Activated T-cell treated with anti-CD3 and anti-CD28 coated beads, Interleukin-2, amount 50 U/mL, for 24 hours (primary cell): Measurements from ENCODE around the gene PDE2A.

Experiments used
- DNase-seq: peaks from one replicate; pipeline ENCODE4 v3.0.0-alpha.2; 2020
- H3K27ac Mint-ChIP-seq: 2 replicates; pipeline ENCODE4 v1.8.0; 2020; ENCODE audit warnings: mild to moderate bottlenecking, mixed read lengths
- H3K27me3 Mint-ChIP-seq: 2 replicates; pipeline ENCODE4 v1.8.0; 2020; ENCODE audit warnings: mixed read lengths
- H3K36me3 Mint-ChIP-seq: 2 replicates; pipeline ENCODE4 v1.8.0; 2020; ENCODE audit warnings: low read depth, mixed read lengths
- H3K4me1 Mint-ChIP-seq: 2 replicates; pipeline ENCODE4 v1.8.0; 2020; ENCODE audit warnings: low read depth, mixed read lengths
- H3K4me3 Mint-ChIP-seq: 2 replicates; pipeline ENCODE4 v1.8.0; 2020; ENCODE audit warnings: mild to moderate bottlenecking, moderate library complexity, mixed read lengths
- H3K9me3 Mint-ChIP-seq: 2 replicates; pipeline ENCODE4 v1.8.0; 2020; ENCODE audit warnings: mixed read lengths

The PDE2A gene

DNA sequence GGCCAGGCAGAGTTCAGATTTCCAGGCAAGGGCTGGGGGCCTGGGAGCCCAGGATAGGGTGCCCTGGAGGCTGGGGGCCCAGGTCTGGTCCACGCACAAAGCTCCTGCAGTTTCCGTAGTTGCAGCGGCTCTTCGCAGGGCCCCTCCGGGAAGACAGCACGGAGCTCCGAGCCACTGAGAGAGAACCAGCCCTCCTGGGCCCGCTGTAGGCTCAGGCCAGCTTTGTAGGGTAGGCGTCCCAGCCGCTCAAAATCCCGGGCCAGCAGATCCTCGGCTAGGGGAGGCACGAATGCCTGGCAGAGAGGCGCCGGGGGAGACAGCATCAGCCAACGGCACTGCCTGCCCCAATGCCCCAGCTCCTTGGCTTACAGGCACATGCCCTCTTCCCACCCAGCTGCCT lies 23.6 kb upstream of the PDE2A start:
- Mint-ChIP-seq H3K9me3 (no peaks in the 10 kb centered on the region), H3K4me1 (no peaks in the 10 kb centered on the region), H3K36me3 (peaks cover 98% of the 10 kb centered on the region), H3K27me3 (no peaks in the 10 kb centered on the region), H3K4me3 (no peak overlapping the region), H3K27ac (no peak overlapping the region)
- no peak for DNase-seq

DNA sequence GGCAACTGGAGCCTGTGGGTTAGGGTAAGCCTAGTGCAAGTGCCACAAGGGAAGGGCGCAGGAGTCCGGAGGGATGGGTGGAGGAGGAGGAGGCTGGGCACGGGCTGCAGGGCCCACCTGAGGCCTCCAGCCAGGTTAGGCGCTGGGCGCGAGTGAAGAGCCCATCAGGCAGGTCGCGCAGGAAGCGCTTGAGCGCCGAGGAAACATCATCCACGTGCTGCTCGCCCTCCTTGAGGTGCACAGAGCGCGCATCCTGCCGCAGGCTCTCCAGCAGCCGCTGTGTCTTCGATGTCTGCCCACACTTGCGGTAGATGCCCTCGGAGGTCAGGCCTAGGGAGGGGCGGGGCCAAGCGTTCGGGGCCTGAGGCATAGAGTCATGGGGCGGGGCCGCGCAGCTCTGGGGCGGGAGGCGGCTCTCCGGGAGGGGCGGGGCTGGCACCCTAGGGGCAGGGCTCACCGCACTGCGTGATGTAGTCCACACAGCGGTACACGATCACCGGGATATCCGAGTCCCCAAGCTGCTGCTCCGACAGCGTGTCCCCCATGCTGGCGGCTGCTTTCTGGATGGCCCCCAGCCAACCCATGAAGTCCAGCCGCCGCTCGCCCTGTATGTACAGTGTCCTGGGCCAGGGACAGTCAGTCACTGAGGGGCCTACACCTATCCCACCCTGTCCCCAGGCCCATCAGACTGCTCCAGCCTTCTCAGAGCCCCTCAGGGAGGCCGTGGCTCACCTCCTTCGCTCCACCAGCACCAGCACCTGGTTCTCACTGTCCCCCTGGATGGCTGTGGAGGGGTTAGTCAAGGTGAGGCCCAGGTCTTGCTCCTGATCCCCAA lies 22.9 kb upstream of the PDE2A start:
- Mint-ChIP-seq H3K27ac (no peak overlapping the region), H3K4me3 (no peak overlapping the region), H3K4me1 (no peaks in the 10 kb centered on the region), H3K9me3 (no peaks in the 10 kb centered on the region), H3K27me3 (no peaks in the 10 kb centered on the region), H3K36me3 (peaks cover 98% of the 10 kb centered on the region)
- DNase-seq, result no peak

DNA sequence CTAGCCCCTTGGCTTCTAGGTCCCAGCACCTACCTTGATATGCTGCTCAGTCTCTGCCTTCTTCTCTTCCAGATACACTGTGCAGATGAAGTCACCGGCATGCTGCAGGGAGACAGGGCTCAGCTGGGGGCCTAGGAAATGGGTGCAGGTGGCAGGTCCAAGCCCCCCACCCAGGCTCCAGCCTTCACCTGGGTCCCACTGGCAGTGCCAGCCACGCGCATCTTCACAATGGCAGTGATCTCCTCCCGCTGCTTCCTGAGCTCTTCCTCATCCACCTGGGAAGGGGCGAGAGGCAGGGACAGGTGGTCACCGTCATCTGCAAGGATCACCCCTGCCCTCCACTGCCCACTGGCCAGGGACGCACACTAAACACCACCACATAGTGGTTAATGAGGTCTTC lies 21.1 kb upstream of the PDE2A start:
- no peaks in the 10 kb centered on the region for H3K4me1 Mint-ChIP-seq
- peaks cover 98% of the 10 kb centered on the region for H3K36me3 Mint-ChIP-seq
- no peaks in the 10 kb centered on the region for H3K9me3 Mint-ChIP-seq
- no peak for DNase-seq
- H3K27me3 Mint-ChIP-seq, result no peaks in the 10 kb centered on the region
- H3K4me3 Mint-ChIP-seq, result no peak overlapping the region
- no peak overlapping the region for H3K27ac Mint-ChIP-seq

DNA sequence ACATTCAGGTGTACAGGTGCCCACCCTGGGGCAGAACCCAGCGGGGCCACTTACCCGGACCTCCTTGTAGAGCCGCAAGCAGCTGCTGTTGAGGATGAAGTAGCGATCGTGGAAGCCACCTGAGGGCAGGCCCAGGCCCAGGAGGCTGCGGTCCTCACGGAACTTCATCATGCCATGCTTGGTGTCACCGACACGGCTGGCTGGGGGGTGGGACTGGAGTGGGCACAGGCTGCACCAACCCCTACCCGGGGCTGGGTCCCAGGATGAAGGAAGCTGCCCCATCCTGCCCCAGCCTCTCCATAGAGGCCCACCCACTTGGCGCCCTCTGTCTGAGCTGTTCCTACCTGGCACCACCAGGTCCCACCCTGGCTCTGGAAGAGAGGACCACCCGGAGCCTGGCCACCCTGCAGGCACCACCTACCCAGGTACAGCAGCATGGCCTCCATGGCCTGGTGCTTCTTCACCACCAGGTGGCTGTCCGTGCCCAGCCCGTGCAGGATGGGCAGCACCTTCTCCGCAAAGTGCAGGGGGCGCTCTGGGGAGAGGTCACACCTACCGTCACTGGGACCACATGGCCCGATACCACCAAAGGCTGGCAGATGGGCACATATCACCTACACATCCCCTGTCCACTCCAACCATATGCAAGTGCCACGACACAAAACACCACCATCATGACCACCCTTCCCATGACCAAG lies 19.2 kb upstream of the PDE2A start:
- Mint-ChIP-seq H3K4me1 (peaks cover 2% of the 10 kb centered on the region), H3K27ac (no peak overlapping the region), H3K4me3 (no peak overlapping the region), H3K9me3 (no peaks in the 10 kb centered on the region), H3K36me3 (peaks cover 95% of the 10 kb centered on the region), H3K27me3 (no peaks in the 10 kb centered on the region)
- no peak for DNase-seq

DNA sequence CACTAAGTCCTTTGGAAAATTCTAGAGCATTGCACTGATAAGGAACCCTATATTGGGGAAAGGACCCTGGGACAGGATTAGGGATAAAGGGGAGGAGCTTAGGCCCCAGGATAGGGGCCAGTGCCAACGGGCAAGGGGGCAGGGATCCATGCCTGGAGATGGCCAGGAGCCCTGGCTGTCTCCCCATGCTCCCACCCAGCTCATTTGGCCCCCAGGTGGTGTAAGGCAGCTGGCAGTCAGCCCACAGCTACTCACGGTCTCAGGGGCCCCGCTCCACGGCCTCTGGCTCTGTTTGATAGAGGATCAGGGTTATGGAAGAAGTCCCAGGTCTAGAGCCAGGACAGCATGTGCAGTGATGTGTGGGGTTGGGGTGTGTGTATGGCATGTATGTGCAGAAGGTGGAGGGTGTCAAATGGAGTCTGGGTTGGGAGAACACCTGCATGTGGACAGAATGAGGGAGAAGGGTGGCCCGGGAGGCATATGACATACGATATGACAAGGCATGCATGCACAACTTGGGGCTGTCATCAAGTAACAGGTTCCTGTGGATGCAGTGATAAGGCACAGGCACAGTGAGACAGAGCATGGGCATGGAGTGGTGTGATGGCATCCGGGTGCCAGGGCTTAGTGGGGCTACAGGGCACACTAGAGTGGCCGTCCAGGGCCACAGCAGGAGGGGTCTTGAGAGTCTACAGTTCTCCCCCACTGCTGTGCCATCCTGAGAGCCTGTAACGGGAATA lies 18.4 kb upstream of the PDE2A start:
- DNase-seq, result no peak
- Mint-ChIP-seq H3K27ac (no peak overlapping the region), H3K36me3 (peaks cover 95% of the 10 kb centered on the region), H3K4me3 (no peak overlapping the region), H3K27me3 (no peaks in the 10 kb centered on the region), H3K9me3 (no peaks in the 10 kb centered on the region), H3K4me1 (peaks cover 2% of the 10 kb centered on the region)

DNA sequence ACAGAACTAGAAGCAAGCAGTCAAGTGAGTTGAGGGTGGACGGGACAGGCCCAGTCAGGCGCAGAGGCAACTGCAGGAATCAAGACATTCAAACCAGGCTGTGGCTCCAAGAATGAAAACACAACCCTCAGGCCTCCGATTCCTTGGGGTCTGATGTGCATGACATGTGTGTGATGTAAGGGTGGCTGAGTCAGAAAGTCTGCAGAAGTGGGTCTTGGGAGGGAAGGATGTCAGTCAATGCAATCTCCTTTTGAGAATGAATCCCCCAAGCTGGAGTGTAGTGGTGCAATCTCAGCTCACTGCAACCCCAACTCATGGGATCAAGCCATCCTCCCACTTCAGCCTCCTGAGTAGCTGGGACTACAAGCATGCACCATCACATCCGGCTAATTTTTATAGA lies 15.9 kb upstream of the PDE2A start:
- Mint-ChIP-seq H3K36me3 (peaks cover 95% of the 10 kb centered on the region), H3K9me3 (no peaks in the 10 kb centered on the region), H3K4me3 (no peak overlapping the region), H3K4me1 (peaks cover 22% of the 10 kb centered on the region), H3K27ac (peak overlapping the region; percentile 88), H3K27me3 (no peaks in the 10 kb centered on the region)
- DNase-seq, result no peak

DNA sequence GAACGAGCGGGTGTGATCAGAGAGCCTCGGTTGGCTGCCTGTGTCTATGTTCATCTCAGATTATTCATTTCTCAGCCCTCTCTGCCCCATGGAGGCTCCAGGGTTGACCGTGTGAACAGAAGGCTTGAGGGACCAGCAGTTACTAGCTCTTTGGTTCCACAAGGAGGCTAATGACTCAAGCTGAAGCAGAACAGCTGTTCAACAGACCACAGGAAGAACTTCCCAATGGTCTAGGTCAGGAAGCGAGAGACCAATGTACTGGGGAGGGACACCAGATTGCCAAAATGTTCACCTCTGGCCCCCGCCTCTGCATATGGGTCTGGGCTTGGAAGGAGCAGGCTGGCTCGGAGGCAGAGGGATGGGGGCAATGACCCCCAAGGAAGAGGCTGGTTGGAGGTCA lies 14.7 kb upstream of the PDE2A start:
- peaks cover 30% of the 10 kb centered on the region for H3K4me1 Mint-ChIP-seq
- no peaks in the 10 kb centered on the region for H3K9me3 Mint-ChIP-seq
- peak overlapping the region; percentile 20 for H3K27ac Mint-ChIP-seq
- peaks cover 90% of the 10 kb centered on the region for H3K36me3 Mint-ChIP-seq
- DNase-seq, result no peak
- no peaks in the 10 kb centered on the region for H3K27me3 Mint-ChIP-seq
- no peak overlapping the region for H3K4me3 Mint-ChIP-seq

DNA sequence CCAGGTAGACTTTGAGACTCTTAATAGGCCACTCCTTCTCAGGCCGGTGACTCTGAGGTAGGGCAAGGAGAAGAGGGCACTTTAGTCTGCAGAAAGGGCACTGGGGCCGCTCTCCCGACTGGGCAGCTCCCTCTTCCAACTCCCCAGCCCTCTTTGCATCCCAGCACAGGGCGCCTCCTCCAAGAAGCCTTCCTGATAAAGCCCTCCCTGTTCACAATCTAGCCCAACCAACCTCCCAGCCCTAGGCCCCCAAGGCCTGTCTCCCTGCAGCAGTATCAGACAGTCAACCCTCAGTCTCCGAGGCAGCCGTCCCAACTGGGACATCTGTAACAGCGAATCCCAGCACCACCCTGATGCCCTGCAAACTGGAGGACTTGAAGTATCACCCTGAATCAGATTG lies 14.3 kb upstream of the PDE2A start:
- DNase-seq, result no peak
- Mint-ChIP-seq H3K4me1 (peaks cover 33% of the 10 kb centered on the region), H3K27ac (peak overlapping the region; percentile 20), H3K27me3 (no peaks in the 10 kb centered on the region), H3K36me3 (peaks cover 89% of the 10 kb centered on the region), H3K9me3 (no peaks in the 10 kb centered on the region), H3K4me3 (no peak overlapping the region)

DNA sequence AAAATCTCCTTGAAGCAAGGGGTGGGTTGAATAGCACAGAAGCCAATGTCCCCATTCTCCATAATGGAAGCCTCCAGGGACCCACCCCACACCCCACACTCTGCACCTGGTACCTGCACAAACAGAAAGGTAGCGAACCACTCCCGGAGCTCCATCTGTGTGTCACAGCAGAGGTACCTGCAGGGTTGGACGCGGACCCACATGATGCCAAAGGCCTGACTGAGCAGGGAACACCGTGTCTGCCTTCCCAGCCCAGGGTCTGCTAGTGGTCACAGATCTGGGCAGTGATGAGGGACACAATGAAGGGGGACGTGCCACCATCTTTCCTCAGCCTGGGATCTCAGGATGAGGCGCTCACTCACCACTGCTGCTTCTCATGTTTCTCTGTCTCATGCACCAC lies 13.1 kb upstream of the PDE2A start:
- Mint-ChIP-seq H3K4me1 (peaks cover 33% of the 10 kb centered on the region), H3K36me3 (peaks cover 78% of the 10 kb centered on the region), H3K9me3 (no peaks in the 10 kb centered on the region), H3K27me3 (no peaks in the 10 kb centered on the region), H3K4me3 (no peak overlapping the region), H3K27ac (peak overlapping the region; percentile 76)
- no peak for DNase-seq

DNA sequence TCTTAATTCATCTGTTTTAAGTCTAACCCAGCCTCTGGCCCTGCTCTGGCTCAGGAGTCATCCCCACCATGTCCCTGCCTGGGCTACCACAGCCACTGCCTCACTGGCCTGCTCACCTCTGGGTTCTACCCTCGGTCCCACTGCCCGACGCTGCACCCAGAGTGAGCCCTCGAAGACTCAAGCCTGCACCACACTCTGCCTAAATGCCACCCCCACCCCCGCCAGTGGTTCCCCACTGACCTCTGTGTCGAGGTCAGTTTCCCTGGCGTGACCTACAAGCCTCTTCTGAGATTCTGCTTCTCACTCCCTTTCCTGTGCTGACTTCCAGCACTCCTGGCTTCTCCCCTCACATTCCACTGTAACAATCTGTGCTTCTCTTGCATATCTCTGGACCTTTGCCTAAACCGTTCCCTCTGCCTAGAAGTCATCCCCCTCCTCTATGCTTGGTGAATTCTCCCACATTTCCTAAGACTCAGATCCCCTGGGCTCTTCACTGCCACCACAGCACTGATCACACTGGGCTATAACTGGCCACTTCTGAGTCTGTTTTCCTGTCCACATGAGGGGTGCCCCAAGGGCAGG lies 12.5 kb upstream of the PDE2A start:
- H3K27ac Mint-ChIP-seq, result peak overlapping the region; percentile 76
- H3K36me3 Mint-ChIP-seq, result peaks cover 72% of the 10 kb centered on the region
- peaks cover 33% of the 10 kb centered on the region for H3K4me1 Mint-ChIP-seq
- H3K4me3 Mint-ChIP-seq, result no peak overlapping the region
- no peaks in the 10 kb centered on the region for H3K27me3 Mint-ChIP-seq
- no peaks in the 10 kb centered on the region for H3K9me3 Mint-ChIP-seq
- DNase-seq, result no peak

DNA sequence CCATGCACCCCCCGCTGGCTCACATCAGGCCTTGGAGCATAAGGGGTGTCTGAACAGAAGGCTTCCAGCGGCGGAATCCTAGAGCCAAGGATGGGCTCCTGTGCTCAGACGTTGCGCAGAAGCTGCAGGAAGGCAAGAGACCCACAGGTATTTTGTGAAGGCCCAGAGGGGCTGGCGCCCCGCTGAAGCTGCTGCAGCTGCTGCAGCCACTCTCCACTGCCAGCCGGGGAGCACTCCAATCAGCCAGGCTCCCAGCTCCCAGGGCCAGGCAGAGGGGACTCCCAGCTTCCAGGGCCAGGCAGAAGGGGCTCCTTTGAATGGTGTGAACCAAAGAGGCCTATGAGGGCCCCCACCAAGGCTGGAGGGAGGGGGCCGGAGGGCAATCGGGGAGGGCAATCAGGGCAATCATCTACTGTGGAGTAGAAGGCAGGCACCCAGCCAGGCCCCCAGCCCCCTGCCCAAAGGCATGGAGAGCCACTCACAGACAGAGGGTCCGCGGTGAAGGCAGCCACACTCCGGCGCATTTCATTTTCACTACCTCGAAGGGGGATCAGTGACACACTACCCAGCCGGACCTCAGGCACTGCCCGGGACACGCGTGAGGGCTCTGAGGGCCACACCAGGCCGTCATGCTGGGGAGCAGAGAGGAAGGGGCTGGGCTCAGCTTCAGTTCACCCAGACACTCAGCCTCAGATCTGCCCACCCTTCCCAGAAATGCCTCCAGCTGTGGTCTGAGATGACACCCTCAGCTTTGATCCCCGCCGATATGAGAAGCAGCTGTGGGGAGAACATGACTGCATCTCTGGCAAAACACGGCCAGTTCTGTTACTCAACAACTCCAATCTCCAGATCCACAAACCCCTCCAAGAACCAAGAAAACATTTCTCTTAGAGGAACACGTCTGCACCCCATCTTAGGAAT lies 11.6 kb upstream of the PDE2A start:
- H3K27ac Mint-ChIP-seq, result peak overlapping the region; percentile 76
- DNase-seq, result peak; percentile 63
- no peaks in the 10 kb centered on the region for H3K9me3 Mint-ChIP-seq
- H3K4me3 Mint-ChIP-seq, result peak overlapping the region; percentile 1
- H3K4me1 Mint-ChIP-seq, result peaks cover 33% of the 10 kb centered on the region
- no peaks in the 10 kb centered on the region for H3K27me3 Mint-ChIP-seq
- peaks cover 63% of the 10 kb centered on the region for H3K36me3 Mint-ChIP-seq

DNA sequence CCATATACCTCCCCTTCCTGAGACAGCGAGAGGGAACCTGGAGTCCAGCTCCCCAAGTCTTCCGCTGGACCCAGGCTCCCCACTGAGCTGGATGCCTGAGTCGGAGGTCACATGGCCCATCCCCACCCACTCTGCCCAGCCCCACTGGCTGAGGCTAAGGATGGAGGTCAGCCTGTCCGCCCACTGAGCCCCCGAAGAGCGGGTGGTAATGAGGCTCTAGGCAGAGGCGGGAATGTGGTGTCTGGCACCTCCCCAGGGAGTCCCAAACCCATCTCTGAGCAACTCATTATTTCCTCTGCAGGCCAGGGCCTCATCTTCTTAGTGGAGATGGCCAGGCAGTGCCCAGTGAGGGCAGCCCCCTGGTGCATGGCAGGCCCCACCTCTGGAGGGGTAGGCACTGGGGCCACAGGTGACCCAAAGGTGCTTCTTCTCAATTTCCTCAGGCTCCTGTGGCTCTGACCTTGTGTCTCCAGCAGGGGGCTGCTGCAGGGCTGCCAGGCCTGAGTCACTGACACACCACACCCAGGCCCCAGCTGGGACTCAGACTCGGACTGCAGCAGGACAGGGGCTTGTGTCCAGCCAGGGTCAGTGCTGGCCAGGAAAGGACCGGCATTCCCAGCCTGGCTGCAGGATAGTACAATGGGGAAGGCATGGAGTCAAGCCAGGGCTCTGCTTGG lies 10.2 kb upstream of the PDE2A start:
- no peaks in the 10 kb centered on the region for H3K27me3 Mint-ChIP-seq
- peaks cover 31% of the 10 kb centered on the region for H3K4me1 Mint-ChIP-seq
- H3K9me3 Mint-ChIP-seq, result no peaks in the 10 kb centered on the region
- peak; percentile 69 for DNase-seq
- H3K27ac Mint-ChIP-seq, result peak overlapping the region; percentile 61
- H3K36me3 Mint-ChIP-seq, result peaks cover 49% of the 10 kb centered on the region
- H3K4me3 Mint-ChIP-seq, result no peak overlapping the region

DNA sequence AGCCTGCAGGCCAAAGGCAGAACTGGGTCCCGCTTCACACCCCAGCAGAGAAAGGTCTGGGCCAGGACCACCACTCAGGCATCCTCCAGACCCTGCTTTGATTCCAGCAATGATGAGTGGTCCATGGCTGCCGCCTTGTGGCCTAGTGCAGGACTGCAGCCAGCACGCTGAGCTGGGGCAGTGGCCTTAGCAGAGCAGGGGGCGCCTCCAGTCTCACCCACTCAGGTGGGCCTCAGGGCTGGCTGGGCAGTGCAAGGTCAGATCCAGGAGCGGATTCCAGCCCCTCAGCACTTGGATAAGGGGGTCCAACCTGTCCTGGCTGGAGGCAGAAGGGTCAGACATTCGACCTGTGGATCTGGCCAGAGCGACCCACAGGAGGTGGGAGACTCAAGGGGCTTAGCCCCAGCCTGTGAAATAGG lies 9.6 kb upstream of the PDE2A start:
- Mint-ChIP-seq H3K27ac (peak overlapping the region; percentile 29), H3K9me3 (no peaks in the 10 kb centered on the region), H3K4me3 (no peak overlapping the region), H3K27me3 (no peaks in the 10 kb centered on the region), H3K36me3 (peaks cover 44% of the 10 kb centered on the region), H3K4me1 (peaks cover 31% of the 10 kb centered on the region)
- peak; percentile 86 for DNase-seq
